ENCODE results near the gene MTPN. TPM values are rescaled to one million over a fixed set of nuclear protein-coding genes. Genes with fewer than 3 reads are reported as not detected.

Gene MTPN
- total RNA-seq, 1 donor: 117 TPM

DNA sequence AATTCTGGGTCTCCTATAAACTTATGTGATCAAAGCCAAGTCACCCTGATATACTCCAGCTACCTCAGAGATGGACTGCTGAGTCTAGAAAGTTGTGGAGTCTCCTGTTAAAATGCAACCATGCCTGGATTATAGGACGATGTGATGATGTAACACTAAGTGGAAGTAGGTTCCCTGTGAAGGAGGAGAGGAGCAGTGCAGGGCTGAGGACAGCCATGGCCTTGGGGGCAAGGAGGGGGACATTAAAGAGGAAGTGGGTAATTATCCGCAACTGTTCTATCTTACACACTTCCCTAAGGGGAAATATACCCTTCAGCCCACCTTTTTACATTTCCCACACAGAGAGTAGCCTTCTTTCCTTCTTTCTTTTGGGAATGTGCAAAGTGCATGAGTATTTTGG lies 63.8 kb downstream of the MTPN start:
- H2AFZ ChIP-seq (ENCODE audit: low read length): no peak overlapping the region
- TF ChIP-seq, protein P1, sequence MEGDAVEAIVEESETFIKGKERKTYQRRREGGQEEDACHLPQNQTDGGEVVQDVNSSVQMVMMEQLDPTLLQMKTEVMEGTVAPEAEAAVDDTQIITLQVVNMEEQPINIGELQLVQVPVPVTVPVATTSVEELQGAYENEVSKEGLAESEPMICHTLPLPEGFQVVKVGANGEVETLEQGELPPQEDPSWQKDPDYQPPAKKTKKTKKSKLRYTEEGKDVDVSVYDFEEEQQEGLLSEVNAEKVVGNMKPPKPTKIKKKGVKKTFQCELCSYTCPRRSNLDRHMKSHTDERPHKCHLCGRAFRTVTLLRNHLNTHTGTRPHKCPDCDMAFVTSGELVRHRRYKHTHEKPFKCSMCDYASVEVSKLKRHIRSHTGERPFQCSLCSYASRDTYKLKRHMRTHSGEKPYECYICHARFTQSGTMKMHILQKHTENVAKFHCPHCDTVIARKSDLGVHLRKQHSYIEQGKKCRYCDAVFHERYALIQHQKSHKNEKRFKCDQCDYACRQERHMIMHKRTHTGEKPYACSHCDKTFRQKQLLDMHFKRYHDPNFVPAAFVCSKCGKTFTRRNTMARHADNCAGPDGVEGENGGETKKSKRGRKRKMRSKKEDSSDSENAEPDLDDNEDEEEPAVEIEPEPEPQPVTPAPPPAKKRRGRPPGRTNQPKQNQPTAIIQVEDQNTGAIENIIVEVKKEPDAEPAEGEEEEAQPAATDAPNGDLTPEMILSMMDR (IDR thresholded peaks at IDR 0.05; ENCODE audit: extremely low read depth, low read depth, low read length): no peak
- no peaks in the 10 kb centered on the region for H3K4me1 ChIP-seq (ENCODE audit: insufficient read depth, low read length)
- no peak overlapping the region for H3K4me3 ChIP-seq (ENCODE audit: insufficient read depth, low read length)
- no peaks in the 10 kb centered on the region for H3K79me2 ChIP-seq (ENCODE audit: insufficient read depth, low read length)
- no peaks in the 10 kb centered on the region for H3K9me3 ChIP-seq (ENCODE audit: low read depth, low read length)
- no peak overlapping the region for H3K27ac ChIP-seq (ENCODE audit: low read depth, low read length)
- no peaks in the 10 kb centered on the region for H4K20me1 ChIP-seq (ENCODE audit: insufficient read depth, low read length)
- no peaks in the 10 kb centered on the region for H3K27me3 ChIP-seq (ENCODE audit: insufficient read depth, low read length)
- H3K4me2 ChIP-seq (ENCODE audit: insufficient read depth, low read length): no peak overlapping the region
- no peaks in the 10 kb centered on the region for H3K36me3 ChIP-seq (ENCODE audit: insufficient read depth, low read length)
- no peak for DNase-seq (ENCODE audit: insufficient read length, low spot score, missing footprints)

DNA sequence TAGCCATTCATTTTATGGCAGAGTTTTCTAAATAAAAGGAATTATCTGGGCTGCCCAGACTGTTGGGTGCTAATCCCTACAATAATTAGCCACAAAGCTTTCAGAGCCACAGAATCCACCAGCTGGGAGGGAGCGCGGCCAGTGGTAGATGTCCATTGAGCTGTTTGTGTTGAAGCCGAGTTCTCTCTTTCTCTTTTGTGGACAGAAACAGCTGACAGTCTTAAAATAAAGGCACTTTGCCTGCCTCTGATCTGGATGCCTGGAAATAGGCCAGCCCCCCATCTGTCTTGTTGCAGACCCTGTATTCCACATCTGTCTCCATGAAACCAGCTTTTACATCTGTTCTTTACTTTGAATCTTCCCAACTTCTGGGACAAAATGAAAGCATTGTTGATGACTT lies 66.1 kb downstream of the MTPN start:
- TF ChIP-seq, protein P1 (IDR thresholded peaks at IDR 0.05; ENCODE audit: extremely low read depth, low read depth, low read length): no peak
- no peaks in the 10 kb centered on the region for H3K9me3 ChIP-seq (ENCODE audit: low read depth, low read length)
- no peaks in the 10 kb centered on the region for H3K36me3 ChIP-seq (ENCODE audit: insufficient read depth, low read length)
- H3K27ac ChIP-seq (ENCODE audit: low read depth, low read length): no peak overlapping the region
- H3K4me1 ChIP-seq (ENCODE audit: insufficient read depth, low read length): no peaks in the 10 kb centered on the region
- H4K20me1 ChIP-seq (ENCODE audit: insufficient read depth, low read length): no peaks in the 10 kb centered on the region
- H3K4me3 ChIP-seq (ENCODE audit: insufficient read depth, low read length): no peak overlapping the region
- H3K4me2 ChIP-seq (ENCODE audit: insufficient read depth, low read length): no peak overlapping the region
- H2AFZ ChIP-seq (ENCODE audit: low read length): no peak overlapping the region
- DNase-seq (ENCODE audit: insufficient read length, low spot score, missing footprints): no peak
- no peaks in the 10 kb centered on the region for H3K79me2 ChIP-seq (ENCODE audit: insufficient read depth, low read length)
- H3K27me3 ChIP-seq (ENCODE audit: insufficient read depth, low read length): no peaks in the 10 kb centered on the region

DNA sequence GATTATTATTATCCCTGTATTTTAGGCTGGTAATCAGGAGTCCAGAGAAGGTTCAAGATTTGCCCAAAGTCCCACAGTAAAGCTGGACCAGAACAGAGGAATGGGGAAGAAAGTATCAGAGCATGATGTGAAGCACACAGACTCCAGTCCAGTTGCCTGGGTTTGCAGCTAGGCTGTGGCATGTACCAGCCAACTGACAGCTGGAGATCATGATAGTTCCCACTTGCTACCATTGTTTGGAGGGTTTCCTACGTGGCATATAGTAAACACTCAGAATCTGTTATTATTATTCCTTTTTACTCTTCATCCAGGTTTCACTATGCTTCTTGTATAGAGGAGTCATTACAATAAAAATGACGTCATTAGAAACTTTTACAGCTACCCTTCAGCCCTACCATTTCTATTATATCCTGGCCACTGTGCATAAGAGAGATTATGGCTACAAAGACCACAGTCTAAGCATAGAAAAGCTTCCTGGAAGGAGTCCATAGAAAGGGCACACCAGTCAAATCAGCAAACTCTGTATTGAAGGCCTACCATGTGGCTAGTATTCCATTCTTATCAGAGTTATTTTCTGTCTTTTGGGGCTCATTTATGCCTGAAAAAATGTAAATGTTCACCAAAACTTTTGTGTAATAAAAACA lies 66.6 kb downstream of the MTPN start:
- DNase-seq (ENCODE audit: insufficient read length, low spot score, missing footprints): no peak
- Histone ChIP-seq H4K20me1 (ENCODE audit: insufficient read depth, low read length) (no peaks in the 10 kb centered on the region), H3K9me3 (ENCODE audit: low read depth, low read length) (no peaks in the 10 kb centered on the region), H3K4me1 (ENCODE audit: insufficient read depth, low read length) (no peaks in the 10 kb centered on the region), H3K36me3 (ENCODE audit: insufficient read depth, low read length) (no peaks in the 10 kb centered on the region), H3K79me2 (ENCODE audit: insufficient read depth, low read length) (no peaks in the 10 kb centered on the region), H3K4me3 (ENCODE audit: insufficient read depth, low read length) (no peak overlapping the region), H2AFZ (ENCODE audit: low read length) (no peak overlapping the region), H3K27me3 (ENCODE audit: insufficient read depth, low read length) (no peaks in the 10 kb centered on the region), H3K4me2 (ENCODE audit: insufficient read depth, low read length) (no peak overlapping the region), H3K27ac (ENCODE audit: low read depth, low read length) (no peak overlapping the region)
- TF ChIP-seq, protein P1 (IDR thresholded peaks at IDR 0.05; ENCODE audit: extremely low read depth, low read depth, low read length): no peak

DNA sequence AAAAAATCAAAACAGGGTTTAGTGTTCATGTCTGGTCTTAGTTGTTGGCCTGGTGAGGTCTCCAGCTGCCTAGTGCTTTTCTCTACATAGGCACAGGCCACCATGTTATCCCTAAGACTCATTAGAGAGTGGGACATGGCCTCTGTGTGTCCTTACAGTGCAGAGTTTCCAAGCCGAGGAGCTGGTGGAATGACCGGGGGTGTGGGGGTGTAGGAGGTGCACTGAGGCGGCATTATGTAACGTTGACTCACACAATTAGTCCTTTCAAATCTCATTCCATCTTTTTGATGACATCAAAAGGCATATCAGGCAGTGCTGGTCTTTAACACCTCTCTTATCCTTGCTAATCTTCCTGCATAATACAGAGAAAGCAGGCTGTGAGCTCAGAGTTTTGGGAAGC lies 71.3 kb downstream of the MTPN start:
- Histone ChIP-seq H3K36me3 (ENCODE audit: insufficient read depth, low read length) (no peaks in the 10 kb centered on the region), H2AFZ (ENCODE audit: low read length) (no peak overlapping the region), H3K79me2 (ENCODE audit: insufficient read depth, low read length) (no peaks in the 10 kb centered on the region), H3K4me2 (ENCODE audit: insufficient read depth, low read length) (no peak overlapping the region), H3K27me3 (ENCODE audit: insufficient read depth, low read length) (no peaks in the 10 kb centered on the region), H3K4me1 (ENCODE audit: insufficient read depth, low read length) (no peaks in the 10 kb centered on the region), H3K4me3 (ENCODE audit: insufficient read depth, low read length) (no peak overlapping the region), H4K20me1 (ENCODE audit: insufficient read depth, low read length) (no peaks in the 10 kb centered on the region), H3K27ac (ENCODE audit: low read depth, low read length) (no peak overlapping the region), H3K9me3 (ENCODE audit: low read depth, low read length) (no peaks in the 10 kb centered on the region)
- no peak for DNase-seq (ENCODE audit: insufficient read length, low spot score, missing footprints)
- TF ChIP-seq, protein P1 (IDR thresholded peaks at IDR 0.05; ENCODE audit: extremely low read depth, low read depth, low read length): no peak
